Measurements from ENCODE around the gene FERD3L.

Gene FERD3L

DNA sequence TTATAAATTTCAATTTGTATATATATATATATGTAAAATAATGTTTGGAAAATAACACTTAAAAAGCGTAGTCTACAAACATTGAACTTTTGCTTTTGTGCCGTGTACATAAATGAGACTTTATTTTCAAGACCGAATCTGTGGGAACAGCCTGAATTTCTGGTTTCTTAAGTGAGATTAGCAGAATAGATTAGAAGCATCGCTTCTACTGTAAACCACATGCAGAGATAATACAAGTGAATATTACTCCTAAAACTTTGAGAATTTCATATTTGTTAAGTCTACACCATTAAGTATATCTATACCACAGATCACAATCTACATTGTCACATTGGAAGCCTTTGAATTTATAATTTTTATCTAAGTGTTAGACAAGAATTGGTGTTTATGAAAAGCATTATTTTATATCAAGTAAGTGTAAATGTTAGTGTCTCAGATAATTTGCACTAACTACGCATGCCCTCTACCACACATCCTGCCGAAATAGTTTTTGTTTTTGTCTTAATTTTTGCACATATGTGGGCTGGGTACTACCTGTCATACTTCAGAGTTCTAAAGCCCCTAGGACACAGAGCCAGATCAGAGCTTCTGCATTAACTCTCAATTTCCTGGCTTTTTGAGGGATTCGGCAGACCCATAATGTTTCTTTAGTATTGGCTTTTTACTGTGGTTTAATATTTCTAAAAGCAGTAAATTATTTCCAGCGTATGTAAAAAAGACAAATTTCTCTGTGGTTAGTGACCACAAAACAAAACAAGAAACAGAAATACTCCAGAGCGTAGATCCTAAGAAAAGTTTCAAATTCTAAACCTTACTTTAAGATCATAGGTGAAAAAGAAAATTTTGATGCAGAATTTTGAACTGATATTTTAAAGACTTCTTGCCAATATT lies 47.8 kb downstream of the FERD3L start:
- DNase-seq = no peak

DNA sequence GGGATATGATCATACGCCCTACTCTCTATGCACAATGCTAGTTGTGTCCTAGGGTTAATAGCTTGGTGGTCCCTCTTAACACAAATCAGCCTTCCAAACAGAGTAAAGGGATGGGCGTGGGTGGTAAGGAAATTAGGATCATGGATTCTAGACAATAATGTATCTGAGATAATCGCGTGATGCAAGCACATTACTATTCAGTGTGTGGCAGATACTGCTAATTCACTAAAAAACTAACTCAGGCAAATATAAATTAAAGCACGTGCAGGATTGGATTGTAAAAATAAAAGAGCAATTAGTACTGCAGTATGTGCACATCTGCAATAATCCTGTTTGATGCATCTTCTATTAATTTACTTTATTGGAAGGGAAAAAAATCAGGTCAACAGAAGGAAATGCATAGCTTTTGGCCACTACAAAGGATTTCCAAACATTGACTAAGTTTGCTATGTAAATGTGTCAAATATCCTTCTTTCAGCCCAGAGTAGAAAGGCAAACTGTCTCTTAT lies 49.8 kb downstream of the FERD3L start:
- DNase-seq = no peak
